HPDE6-E6E7 (cell line): ENCODE measurements around the gene TLE4.
"Not testable (repeated sequence)": the region's sequence is repeated elsewhere in the genome, so short reads cannot be mapped to it uniquely, and the experiment has no call there.

Source experiments
- DNase-seq: peaks from one replicate; pipeline ENCODE4 v3.0.0; 2011; ENCODE audit warnings: missing footprints; ENCODE audit errors: extremely low spot score

TLE4 gene

DNA sequence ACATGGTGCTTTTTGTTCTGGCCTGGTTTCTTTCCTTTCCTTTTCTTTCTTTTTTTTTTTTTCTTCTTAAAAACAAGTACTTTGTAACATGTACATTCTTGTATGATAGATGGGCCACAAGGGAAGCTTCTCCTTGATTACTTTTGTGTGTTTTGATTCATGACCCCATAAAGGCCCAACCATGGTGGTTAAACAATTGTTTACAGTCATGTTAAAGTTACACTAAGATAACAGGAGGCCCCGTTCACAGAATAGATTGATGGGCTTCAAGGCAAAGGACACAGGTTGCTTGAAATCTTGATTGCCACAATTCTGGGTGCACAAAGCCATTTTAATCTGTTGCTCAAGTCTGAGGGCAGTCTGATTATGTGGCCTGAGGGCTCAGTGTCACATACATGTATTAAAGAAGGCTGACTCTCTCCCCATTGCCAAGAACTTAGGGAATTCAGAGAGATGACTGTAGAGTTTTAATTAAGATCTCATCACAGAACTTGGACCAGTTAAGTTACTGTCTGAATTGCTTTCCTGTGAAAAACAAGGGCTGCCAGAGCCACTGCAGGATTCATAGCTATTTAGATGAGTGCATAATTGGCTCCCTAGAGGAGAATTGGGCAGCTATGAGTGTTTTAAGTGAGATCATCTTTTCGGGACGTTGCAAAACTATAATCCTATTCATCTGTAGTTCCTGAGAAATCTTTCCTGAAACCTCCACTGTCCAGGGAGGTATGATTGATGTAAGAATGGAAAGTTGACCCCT is 163.4 kb downstream of the TLE4 start:
- no peak for DNase-seq

DNA sequence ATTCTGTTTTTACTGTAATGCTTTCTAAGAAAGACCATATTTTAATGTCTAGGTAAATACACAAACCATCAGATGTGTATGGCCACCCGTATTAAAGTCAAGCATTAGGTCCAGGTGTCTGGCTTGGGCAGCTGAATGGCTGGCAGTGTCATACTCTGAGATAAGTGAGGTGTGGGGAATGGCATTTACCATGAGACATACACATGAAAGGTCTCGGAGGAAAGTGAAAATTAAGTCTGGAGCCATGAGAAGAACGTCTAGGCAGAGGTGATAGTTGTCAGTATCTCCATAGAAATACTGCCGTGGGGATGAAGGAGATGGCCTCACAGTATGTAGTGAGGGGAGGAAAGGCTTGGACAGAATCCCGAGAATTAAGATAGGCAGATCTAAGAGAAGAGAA is 164.3 kb downstream of the TLE4 start:
- DNase-seq, result no peak

- no peak for DNase-seq
These were observed 169.6 kb downstream of the TLE4 start for GRCh38 chr9:79741381-79741780.

- DNase-seq, result no peak
These were observed 170.5 kb downstream of the TLE4 start for GRCh38 chr9:79742110-79742721.

- no peak for DNase-seq
These were observed 172.8 kb downstream of the TLE4 start for GRCh38 chr9:79744521-79744920.

GRCh38 chr9:79745752-79746336 is 174.1 kb downstream of the TLE4 start:
- no peak for DNase-seq

- not testable (repeated sequence) for DNase-seq
These were observed 180.2 kb downstream of the TLE4 start for GRCh38 chr9:79751895-79752466.

GRCh38 chr9:79756414-79756813 is 184.6 kb downstream of the TLE4 start:
- DNase-seq, result no peak

GRCh38 chr9:79757074-79757473 is 185.3 kb downstream of the TLE4 start:
- DNase-seq, result no peak

- no peak for DNase-seq
These were observed 186.3 kb downstream of the TLE4 start for GRCh38 chr9:79757881-79758669.

DNA sequence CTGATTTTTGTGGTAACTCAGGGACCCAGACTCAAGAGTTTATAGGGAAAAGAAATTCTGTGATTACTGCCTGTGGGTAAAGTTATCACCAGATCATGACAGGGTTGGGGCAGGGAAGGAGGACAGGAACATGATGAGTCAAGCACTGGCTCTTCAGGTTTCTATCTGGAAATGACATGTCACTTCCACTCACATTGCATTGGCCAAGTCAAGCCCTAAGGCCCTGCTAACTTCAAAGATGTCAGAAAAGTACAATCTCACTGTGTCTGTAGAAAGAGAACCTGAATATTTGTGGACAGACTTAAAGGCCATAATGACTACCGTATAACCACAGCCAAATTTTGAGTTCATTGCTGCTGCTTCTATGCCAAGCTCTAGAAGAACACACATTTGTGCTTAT is 187.7 kb downstream of the TLE4 start:
- DNase-seq, result no peak

DNA sequence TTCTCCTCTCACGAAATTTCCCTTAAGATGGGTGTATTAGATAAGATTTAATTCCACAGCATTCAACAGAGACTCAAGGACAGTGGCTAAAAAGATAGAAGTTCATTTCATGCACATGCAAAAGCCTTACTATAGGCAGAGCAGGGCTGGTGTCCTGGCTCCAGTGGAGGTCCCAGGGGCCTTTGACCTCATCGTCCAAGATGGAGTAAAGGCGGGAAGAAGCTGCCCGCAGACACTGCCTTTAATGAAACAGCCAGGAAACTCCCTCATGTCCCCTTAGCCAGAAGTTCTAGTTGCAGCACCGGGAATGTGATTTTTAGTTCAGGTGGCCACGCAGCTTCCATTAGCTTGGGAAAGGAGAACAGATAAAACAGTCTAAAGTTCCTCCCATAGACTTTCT is 190.3 kb downstream of the TLE4 start:
- no peak for DNase-seq

DNA sequence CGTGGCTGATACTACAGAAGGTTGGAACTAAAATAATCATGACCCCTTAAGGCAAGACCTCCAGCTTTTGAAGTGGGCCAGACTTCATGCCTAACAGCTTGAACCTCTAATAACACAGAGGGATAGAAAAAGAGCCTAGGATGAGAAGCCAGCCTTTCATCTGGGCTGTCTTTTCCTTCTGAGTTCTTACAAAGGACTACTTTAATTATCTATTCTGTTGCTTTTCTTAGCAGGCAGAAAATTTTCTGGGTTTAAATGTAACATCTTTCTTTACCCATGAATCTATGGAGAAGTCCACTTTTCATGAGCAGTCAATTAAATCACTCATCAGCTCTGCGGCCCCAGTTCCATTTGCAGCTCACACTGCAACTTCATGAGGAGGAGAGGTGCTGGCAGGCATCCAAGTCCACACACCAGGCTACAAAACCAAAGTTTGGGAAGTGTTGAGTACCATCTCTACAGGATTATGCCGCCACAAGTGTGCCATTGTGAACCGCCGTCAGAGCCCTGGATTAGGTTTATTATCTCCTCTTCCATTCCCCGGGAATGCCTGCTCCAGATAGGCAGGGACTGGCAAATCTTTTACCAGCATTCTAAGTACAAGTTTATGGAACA is 192.0 kb downstream of the TLE4 start:
- no peak for DNase-seq

- no peak for DNase-seq
These were observed 192.6 kb downstream of the TLE4 start for GRCh38 chr9:79764374-79764773.

DNA sequence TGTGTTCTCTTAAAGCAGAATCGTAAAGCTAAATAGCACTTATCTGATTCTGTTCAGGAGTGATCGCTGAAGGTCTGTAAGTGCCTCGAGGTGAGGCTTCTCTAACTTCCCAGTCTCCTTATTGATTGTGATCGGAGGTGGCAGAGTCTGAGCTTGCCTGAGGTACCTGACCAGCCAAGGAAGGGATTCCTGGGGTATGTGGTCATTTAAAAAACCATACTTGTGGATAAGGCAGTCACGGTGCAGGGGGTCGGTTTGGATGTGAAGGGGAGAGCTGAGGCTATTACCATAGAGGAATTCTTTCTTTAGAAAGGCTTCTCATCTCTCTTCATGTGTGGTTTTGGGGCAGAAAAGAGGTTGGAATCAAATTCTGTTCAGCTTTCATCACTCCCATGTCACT is 193.7 kb downstream of the TLE4 start:
- DNase-seq, result no peak

- no peak for DNase-seq
These were observed 194.3 kb downstream of the TLE4 start for GRCh38 chr9:79766091-79766490.

DNA sequence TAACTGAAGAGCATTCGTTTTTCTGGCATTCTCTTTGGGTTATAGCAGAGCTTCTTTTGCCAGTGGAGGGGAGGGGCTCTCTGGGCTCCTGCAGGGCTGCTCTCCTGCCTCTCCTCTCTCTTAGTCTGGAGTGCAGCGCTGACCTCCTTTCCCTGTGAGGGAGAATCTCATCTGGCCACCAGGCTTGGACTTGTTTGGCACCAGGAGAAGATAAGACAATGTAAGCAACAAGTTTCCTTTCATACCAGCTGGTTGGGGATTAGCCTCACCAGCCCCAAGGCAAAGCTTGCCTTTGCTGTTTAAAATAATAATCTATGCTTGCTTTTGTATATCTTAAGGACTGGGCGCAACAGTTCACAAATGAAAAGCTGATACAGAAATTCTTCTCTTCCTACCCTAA is 196.4 kb downstream of the TLE4 start:
- no peak for DNase-seq

GRCh38 chr9:79769476-79770275 is 197.9 kb downstream of the TLE4 start:
- no peak for DNase-seq

DNA sequence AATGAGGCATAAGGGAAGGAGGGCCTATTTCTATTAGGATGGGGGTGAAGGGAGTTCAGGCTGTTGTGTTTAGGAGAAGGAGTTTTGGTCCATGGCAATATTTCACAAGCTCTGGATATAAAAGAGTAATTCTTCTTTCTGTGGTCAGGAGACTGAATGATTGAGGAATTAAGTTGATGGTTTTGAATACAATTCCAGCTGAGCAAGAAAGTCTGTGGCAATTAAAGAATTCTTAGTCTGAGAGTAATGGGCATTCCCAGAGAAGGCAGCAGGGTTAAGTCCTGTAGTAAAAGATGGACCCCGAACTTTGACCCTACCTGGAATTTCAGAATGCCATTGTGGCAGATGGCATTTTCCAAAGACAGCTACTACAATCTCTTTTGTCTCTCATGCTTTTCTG is 202.6 kb downstream of the TLE4 start:
- DNase-seq, result no peak
